ENCODE data around the gene LCLAT1.

DNA sequence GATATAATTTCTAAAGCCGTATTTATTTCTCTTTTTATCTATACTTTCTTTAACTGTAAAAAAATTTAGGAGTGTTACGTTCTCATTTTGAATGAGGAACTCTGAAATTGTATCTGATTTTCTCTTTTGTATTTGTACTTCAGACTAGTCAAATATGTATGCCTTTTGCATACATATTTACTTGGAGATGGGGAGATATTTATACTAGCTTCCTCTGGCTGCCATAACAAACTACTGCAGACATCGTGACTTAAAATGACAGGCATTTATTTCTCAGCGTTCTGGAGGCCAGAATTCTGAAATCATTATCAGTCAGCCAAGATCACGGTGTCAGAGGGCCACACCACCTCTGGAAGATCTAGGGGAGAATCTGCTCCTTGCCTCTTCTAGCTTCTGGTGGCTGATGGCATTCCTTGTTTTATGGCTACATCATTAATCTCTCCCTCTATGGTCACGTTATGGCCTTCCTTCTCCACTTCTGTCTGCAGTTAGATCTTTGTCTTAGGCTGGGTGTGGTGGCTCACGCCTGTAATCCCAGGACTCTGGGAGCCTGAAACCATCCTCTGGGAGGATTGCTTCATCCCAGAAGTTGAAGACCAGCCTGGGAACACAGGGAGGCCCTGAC is 8.2 kb downstream of the LCLAT1 start:
- no peak for TF ChIP-seq CTCF (conservative IDR thresholded peaks at IDR 0.05 in 1 of 2, IDR thresholded peaks at IDR 0.05 in 1 of 2; ENCODE audit: extremely low read depth in 1 of 2, insufficient read depth in 1 of 2, low read depth in 1 of 2, low read length in 2 of 2)
- no peak for TF ChIP-seq EZH2 (IDR thresholded peaks at IDR 0.05; ENCODE audit: borderline replicate concordance, low read length)

Measured in mammary epithelial cell (primary cell).